Caki2 (cell line): ENCODE results near the gene FAM107B. TPM values are rescaled to one million over a fixed set of nuclear protein-coding genes. Genes with fewer than 3 reads are reported as not detected.
A peak's percentile ranks its signal among the peaks of the same experiment; 100 is the strongest.
"Not testable (repeated sequence)": the region's sequence is repeated elsewhere in the genome, so short reads cannot be mapped to it uniquely, and the experiment has no call there.

ENCODE experiments used
- DNase-seq: peaks from one replicate; pipeline ENCODE4 v3.0.0-alpha.2; 2015; ENCODE audit warnings: low read depth
- in situ Hi-C: cut with HindIII; loops from 2 replicates; pipeline ENCODE4 v1.10.0; 2016; ENCODE audit warnings: low sequenced_read_pairs, low pct_unique_long_range_greater_than_20kb, mixed read lengths
- total RNA-seq: library from RNA; depleted of rRNA; stranded (reverse); fragments of >200 nt; shearing (Covaris generic); gene quantifications from 2 replicates; pipeline ENCODE4 v1.2.3, GENCODE V29; 2014; ENCODE audit warnings: low replicate concordance

Gene FAM107B
- total RNA-seq, 1 experiment from 2014 or later, result 125 TPM

GRCh38 chr10:14658331-14659127 is 116.2 kb downstream of the FAM107B start:
- in situ Hi-C loops, result no loop called here
- peak; percentile 93 for DNase-seq

GRCh38 chr10:14656052-14656730 is 118.5 kb downstream of the FAM107B start:
- in situ Hi-C loops, result no loop called here
- no peak for DNase-seq

- DNase-seq, result no peak
- in situ Hi-C loops, result no loop called here
Measured at GRCh38 chr10:14654821-14655382, 119.8 kb downstream of the FAM107B start.

GRCh38 chr10:14653271-14654161 is 121.2 kb downstream of the FAM107B start:
- DNase-seq, result peak; percentile 89
- in situ Hi-C loops, result no loop called here

- no peak for DNase-seq
- in situ Hi-C loops, result no loop called here
Measured at GRCh38 chr10:14652816-14653215, 121.9 kb downstream of the FAM107B start.

GRCh38 chr10:14652067-14652466 is 122.6 kb downstream of the FAM107B start:
- peak; percentile 25 for DNase-seq
- in situ Hi-C loops, result no loop called here

- no peak for DNase-seq
- in situ Hi-C loops, result no loop called here
Measured at GRCh38 chr10:14649739-14650138, 125.0 kb downstream of the FAM107B start.

- DNase-seq, result no peak
- in situ Hi-C loops, result no loop called here
Measured at GRCh38 chr10:14648946-14649345, 125.8 kb downstream of the FAM107B start.

- peak; percentile 18 for DNase-seq
- in situ Hi-C loops, result no loop called here
Measured at GRCh38 chr10:14648005-14648765, 126.5 kb downstream of the FAM107B start.

- in situ Hi-C loops, result no loop called here
- no peak for DNase-seq
Measured at GRCh38 chr10:14645239-14645960, 129.3 kb downstream of the FAM107B start.

GRCh38 chr10:14639637-14640036 is 135.1 kb downstream of the FAM107B start:
- in situ Hi-C loops, result no loop called here
- DNase-seq, result no peak

GRCh38 chr10:14635043-14635710 is 139.5 kb downstream of the FAM107B start:
- no peak for DNase-seq
- in situ Hi-C loops, result no loop called here

- in situ Hi-C loops, DNase-seq: not testable (repeated sequence)
Measured at GRCh38 chr10:14634572-14634971, 140.1 kb downstream of the FAM107B start.

GRCh38 chr10:14625765-14626525 is 148.8 kb downstream of the FAM107B start:
- in situ Hi-C loops, result no loop called here

GRCh38 chr10:14625192-14625631 is 149.5 kb downstream of the FAM107B start:
- in situ Hi-C loops, result no loop called here
- DNase-seq, result no peak

More at GRCh38 chr10:14625765-14626525, 148.8 kb downstream of the FAM107B start:
- DNase-seq, result no peak

GRCh38 chr10:14624600-14624999 is 150.1 kb downstream of the FAM107B start:
- in situ Hi-C loops, result no loop called here

More at GRCh38 chr10:14624600-14624999, 150.1 kb downstream of the FAM107B start:
- DNase-seq, result no peak
